Activated CD8-positive, alpha-beta memory T cell treated with anti-CD3 and anti-CD28 coated beads for 4 hours (primary cell): ENCODE measurements around the gene TAS2R19.
A peak's percentile ranks its signal among the peaks of the same experiment; 100 is the strongest.

Experiments
- DNase-seq, 2 donors: peaks; one replicate each; pipeline ENCODE4 v3.0.0-alpha.2; 2020; ENCODE audit warnings: low read depth in 2 of 2

TAS2R19 gene

DNA sequence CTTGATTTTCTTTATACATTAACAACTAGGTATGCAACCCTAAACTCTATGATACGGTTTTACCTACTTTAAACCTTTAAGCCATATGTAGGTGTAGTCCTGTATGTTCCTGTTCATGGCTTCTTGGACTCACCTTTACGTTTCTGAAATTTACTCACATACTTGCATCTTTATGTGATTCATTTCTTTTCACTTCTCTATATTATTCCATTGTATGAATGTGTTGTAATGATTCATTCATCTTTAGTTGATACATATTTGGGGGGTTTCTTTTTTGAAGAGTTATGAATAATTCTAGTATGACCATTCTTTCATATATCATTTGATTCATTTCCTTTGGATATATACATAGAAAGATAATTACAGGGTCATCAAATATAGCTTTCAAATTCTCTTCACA lies 33.3 kb downstream of the TAS2R19 start:
- DNase-seq, result no peak

GRCh38 chr12:10986812-10987211 lies 35.6 kb downstream of the TAS2R19 start, which contains the start of gene TAS2R50:
TAS2R50 (minus strand) TSS chr12:10986912; CDS start chr12:10986860, 52 bp downstream.
- no peak for DNase-seq

DNA sequence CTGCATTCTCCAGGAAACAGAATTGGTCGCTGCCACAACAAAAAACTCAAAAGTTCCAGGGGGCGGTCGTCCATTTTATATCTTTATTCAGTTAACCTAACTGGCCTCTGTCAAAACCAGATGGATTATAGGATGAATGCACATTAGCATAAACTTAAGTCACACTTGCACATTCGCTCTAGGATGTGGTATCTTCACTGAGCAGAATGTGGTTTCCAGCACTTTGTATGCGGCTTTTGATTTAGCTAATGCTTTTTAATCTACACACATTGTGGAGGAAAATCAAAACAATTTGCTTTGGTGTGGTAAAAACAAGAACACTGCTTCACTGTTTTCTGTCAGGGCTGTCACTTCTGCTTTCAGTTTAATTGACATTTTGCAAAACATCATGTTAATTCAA lies 40.2 kb downstream of the TAS2R19 start:
- DNase-seq, result peak in 1 of 2 donors; percentile 16

- DNase-seq, result no peak
Measured at GRCh38 chr12:10974965-10975364, 47.5 kb downstream of the TAS2R19 start.
